HCT116 (cell line): ENCODE measurements around the gene DZIP1L. TPM values are rescaled to one million over a fixed set of nuclear protein-coding genes. Genes with fewer than 3 reads are reported as not detected.

Experiments
- ATAC-seq: fragments of 200-7000 bp; cut with Tn5 transposase; 2 replicates; pipeline ENCODE4 v1.9.1; 2020; ENCODE audit warnings: mild to moderate bottlenecking, moderate library complexity
- BruUV-seq: library from RNA; stranded (reverse); fragments of 400-500 nt; replicated peaks from 2 replicates; lab custom pipeline; 2021; lab: Mats Ljungman, UMichigan
- CTCF ChIA-PET: fragments of 300-600 bp; sonication (Branson Sonifier 250); formaldehyde crosslinking; loops from one replicate; lab custom pipeline; 2021; ENCODE audit warnings: antibody characterized with exemption; lab: Charles Lee
- POLR2A ChIA-PET: fragments of 300-600, 350-600 bp; sonication (Branson Sonifier 250); formaldehyde crosslinking; loops from one replicate; lab custom pipeline; 2021; ENCODE audit warnings: antibody characterized with exemption; lab: Charles Lee
- RAD21 ChIA-PET, 2 experiments: fragments of 300-600 bp; sonication (Branson Sonifier 250); formaldehyde crosslinking; loops; one replicate each; lab custom pipeline; 2023; ENCODE audit warnings: low total read pairs in 2 of 2; ENCODE audit not compliant: uncharacterized antibody in 2 of 2, unreplicated experiment in 2 of 2, low non-redundant PET in 1 of 2; lab: Charles Lee
- DNase-seq: peaks from one replicate; pipeline ENCODE4 v3.0.0-alpha.2; 2010; ENCODE audit warnings: low read depth, low spot score
- H2AFZ ChIP-seq: fragments of 200-600 bp; shearing (Covaris generic), sonication (generic); 2 replicates; pipeline ENCODE4 v1.6.1; 2017; ENCODE audit warnings: low read depth, mixed run types, mixed read lengths, antibody characterized with exemption, low read length; ENCODE audit not compliant: poor library complexity, severe bottlenecking
- H3K27ac ChIP-seq: 2 replicates; pipeline ENCODE4 v1.5.1; 2012; ENCODE audit warnings: low read depth, low read length
- H3K27me3 ChIP-seq: fragments of 200-600 bp; sonication (generic); 2 replicates; pipeline ENCODE4 v1.6.1; 2016; ENCODE audit warnings: mixed run types, low read length, mixed read lengths; ENCODE audit not compliant: insufficient read depth
- H3K36me3 ChIP-seq, 2 experiments: fragments of 200-500 bp in 1 of 2; fragments of 200-600 bp in 1 of 2; sonication (Bioruptor generic) in 1 of 2; sonication (generic) in 1 of 2; 2 replicates each; pipeline versions ENCODE4 v1.5.1 to v1.6.1; 2014 to 2016; ENCODE audit warnings: low read length in 2 of 2, inconsistent platforms in 1 of 2, mixed read lengths in 1 of 2, mixed run types in 1 of 2; ENCODE audit not compliant: insufficient read depth in 2 of 2, control insufficient read depth in 1 of 2
- H3K4me1 ChIP-seq, 2 experiments: fragments of 200-600 bp in 1 of 2; sonication (generic) in 1 of 2; 2 replicates each; pipeline versions ENCODE4 v1.5.1 to v1.6.1; 2012 to 2017; ENCODE audit warnings: low read length in 2 of 2, inconsistent platforms in 1 of 2, mild to moderate bottlenecking in 1 of 2, mixed read lengths in 1 of 2, mixed run types in 1 of 2, moderate library complexity in 1 of 2; ENCODE audit not compliant: insufficient read depth in 2 of 2, control insufficient read depth in 1 of 2
- H3K4me2 ChIP-seq: fragments of 200-600 bp; sonication (generic); 2 replicates; pipeline ENCODE4 v1.6.1; 2017; ENCODE audit warnings: mixed run types, low read length, mixed read lengths
- H3K4me3 ChIP-seq, 2 experiments: fragments of 200-600 bp in 1 of 2; sonication (generic) in 1 of 2; replicated peaks in 1 of 2; 2 replicates each; pipeline ENCODE4 v1.5.1; 2011 to 2016; ENCODE audit warnings: low read length in 2 of 2, control low read depth in 1 of 2, low read depth in 1 of 2, mild to moderate bottlenecking in 1 of 2, mixed read lengths in 1 of 2, mixed run types in 1 of 2
- H3K79me2 ChIP-seq: fragments of 200-600 bp; sonication (generic); 2 replicates; pipeline ENCODE4 v1.6.1; 2017; ENCODE audit warnings: mild to moderate bottlenecking, mixed run types, low read length, moderate library complexity, mixed read lengths; ENCODE audit not compliant: insufficient read depth
- H3K9ac ChIP-seq: fragments of 200-600 bp; sonication (generic); 2 replicates; pipeline ENCODE4 v1.6.1; 2016; ENCODE audit warnings: low read length, mixed read lengths
- H3K9me2 ChIP-seq: fragments of 200-600 bp; sonication (generic), shearing (Covaris generic); 2 replicates; pipeline ENCODE4 v1.6.1; 2017; ENCODE audit warnings: mixed run types, mild to moderate bottlenecking, moderate library complexity; ENCODE audit not compliant: insufficient read depth
- H3K9me3 ChIP-seq, 2 experiments: fragments of 200-500 bp in 1 of 2; fragments of 200-600 bp in 1 of 2; sonication (Bioruptor generic) in 1 of 2; sonication (generic) in 1 of 2; 2 replicates each; pipeline ENCODE4 v1.6.1; 2014 to 2017; ENCODE audit warnings: low read length in 2 of 2, mixed read lengths in 2 of 2, inconsistent platforms in 1 of 2, low read depth in 1 of 2, mild to moderate bottlenecking in 1 of 2, mixed run types in 1 of 2, moderate library complexity in 1 of 2; ENCODE audit not compliant: control insufficient read depth in 1 of 2, insufficient read depth in 1 of 2
- H4K20me1 ChIP-seq: fragments of 200-600 bp; sonication (generic), shearing (Covaris generic); 2 replicates; pipeline ENCODE4 v1.6.1; 2017; ENCODE audit warnings: mixed run types, mild to moderate bottlenecking, moderate library complexity; ENCODE audit not compliant: insufficient read depth
- ATF3 ChIP-seq: IDR thresholded peaks from 2 replicates; pipeline ENCODE4 v1.6.1; 2012
- CTCF ChIP-seq, 3 experiments: fragments of 200-600 bp in 1 of 3; sonication (generic) in 1 of 3; IDR thresholded peaks in 2 of 3; conservative IDR thresholded peaks in 1 of 3; 2 replicates each; pipeline ENCODE4 v1.5.1; 2012 to 2017; ENCODE audit warnings: low read depth in 2 of 3, low read length in 2 of 3, antibody characterized with exemption in 1 of 3, borderline replicate concordance in 1 of 3, control low read depth in 1 of 3, mild to moderate bottlenecking in 1 of 3, mixed read lengths in 1 of 3, mixed run types in 1 of 3, moderate library complexity in 1 of 3; ENCODE audit not compliant: insufficient read depth in 1 of 3
- EGR1 ChIP-seq: IDR thresholded peaks from 2 replicates; pipeline ENCODE4 v1.6.1; 2012; ENCODE audit warnings: low read depth
- EZH2 ChIP-seq: fragments of 200-600 bp; sonication (generic); IDR thresholded peaks from 2 replicates; pipeline ENCODE4 v1.6.1; 2017; ENCODE audit warnings: antibody characterized with exemption, mixed run types
- EZH2phosphoT487 ChIP-seq: fragments of 200-600 bp; IDR thresholded peaks from 2 replicates; pipeline ENCODE4 v1.6.1; 2018; ENCODE audit warnings: antibody characterized with exemption, borderline replicate concordance
- JUND ChIP-seq: IDR thresholded peaks from 2 replicates; pipeline ENCODE4 v1.6.1; 2012
- POLR2A ChIP-seq: IDR thresholded peaks from 2 replicates; pipeline ENCODE4 v1.7.0; 2011; ENCODE audit warnings: borderline replicate concordance; ENCODE audit not compliant: insufficient read depth, insufficient read length; ENCODE audit errors: extremely low read depth
- POLR2AphosphoS5 ChIP-seq: IDR thresholded peaks from 2 replicates; pipeline ENCODE4 v1.6.1; 2011; ENCODE audit warnings: mild to moderate bottlenecking, low read depth, low read length, moderate library complexity
- REST ChIP-seq: IDR thresholded peaks from 2 replicates; pipeline ENCODE4 v1.6.1; 2012; ENCODE audit warnings: low read depth
- SIN3A ChIP-seq: IDR thresholded peaks from 2 replicates; pipeline ENCODE4 v1.6.1; 2012; ENCODE audit warnings: low read depth
- ZNF274 ChIP-seq: fragments of 200-500 bp; sonication (Bioruptor generic); IDR thresholded peaks from 2 replicates; pipeline ENCODE4 v1.6.1; 2014; ENCODE audit warnings: mild to moderate bottlenecking, low read depth, low read length, inconsistent platforms
- intact Hi-C: fragments of 100-400 bp; cut with micrococcal nuclease; formaldehyde crosslinking; loops from 2 replicates; pipeline ENCODE4 v1.10.0; 2022
- total RNA-seq: library from RNA; stranded (reverse); gene quantifications from one replicate; pipeline ENCODE4 v1.2.1, GENCODE V29; 2021; ENCODE audit not compliant: unreplicated experiment

DZIP1L gene
- total RNA-seq, 1 experiment from 2014 or later: 9.6 TPM

- ATAC-seq: no peak
- POLR2A ChIA-PET: no interaction called here
- CTCF ChIA-PET: no interaction called here
Measured at GRCh38 chr3:138047596-138048158, 67.7 kb downstream of the DZIP1L start.

More at GRCh38 chr3:138047596-138048158, 67.7 kb downstream of the DZIP1L start:
- Histone ChIP-seq H3K27ac (no peak overlapping the region), H3K79me2 (no peaks in the 10 kb centered on the region), H4K20me1 (no peaks in the 10 kb centered on the region), H3K4me3 (no peak overlapping the region), H3K4me1 (peaks cover 0 to 8% of the 10 kb centered on the region in 2 experiments; a peak in 2 of 4 replicates), H3K9me2 (no peaks in the 10 kb centered on the region), H3K9ac (no peak overlapping the region), H3K4me2 (no peak overlapping the region), H2AFZ (no peak overlapping the region), H3K9me3 (no peaks in the 10 kb centered on the region), H3K36me3 (no peaks in the 10 kb centered on the region), H3K27me3 (no peaks in the 10 kb centered on the region)
- DNase-seq: no peak
- RAD21 ChIA-PET: no interaction called here
- intact Hi-C loops: no loop called here
- TF ChIP-seq JUND: no peak
- no peak for TF ChIP-seq POLR2A
- no peak for TF ChIP-seq ATF3
- no peak for TF ChIP-seq EZH2
- TF ChIP-seq EGR1: no peak
- no peak for TF ChIP-seq EZH2phosphoT487
- no peak for TF ChIP-seq ZNF274
- no peak for TF ChIP-seq SIN3A
- TF ChIP-seq CTCF (IDR thresholded peaks at IDR 0.05 in 2 of 3, conservative IDR thresholded peaks at IDR 0.05 in 1 of 3; ENCODE audit: borderline replicate concordance in 1 of 3, insufficient read depth in 1 of 3, low read depth in 2 of 3, low read length in 2 of 3): no peak
- no peak for TF ChIP-seq REST
- TF ChIP-seq POLR2AphosphoS5: no peak
- no TSS peak for BruUV-seq
